ENCODE data around the gene PYGM. TPM values are rescaled to one million over a fixed set of nuclear protein-coding genes. Genes with fewer than 3 reads are reported as not detected.

The PYGM gene
- total and polyA plus RNA-seq, 2 of the 8 experiments (the other 6 are each of a cell fraction or from before 2014, with no cell fraction given): 9.6 to 10.0 TPM

DNA sequence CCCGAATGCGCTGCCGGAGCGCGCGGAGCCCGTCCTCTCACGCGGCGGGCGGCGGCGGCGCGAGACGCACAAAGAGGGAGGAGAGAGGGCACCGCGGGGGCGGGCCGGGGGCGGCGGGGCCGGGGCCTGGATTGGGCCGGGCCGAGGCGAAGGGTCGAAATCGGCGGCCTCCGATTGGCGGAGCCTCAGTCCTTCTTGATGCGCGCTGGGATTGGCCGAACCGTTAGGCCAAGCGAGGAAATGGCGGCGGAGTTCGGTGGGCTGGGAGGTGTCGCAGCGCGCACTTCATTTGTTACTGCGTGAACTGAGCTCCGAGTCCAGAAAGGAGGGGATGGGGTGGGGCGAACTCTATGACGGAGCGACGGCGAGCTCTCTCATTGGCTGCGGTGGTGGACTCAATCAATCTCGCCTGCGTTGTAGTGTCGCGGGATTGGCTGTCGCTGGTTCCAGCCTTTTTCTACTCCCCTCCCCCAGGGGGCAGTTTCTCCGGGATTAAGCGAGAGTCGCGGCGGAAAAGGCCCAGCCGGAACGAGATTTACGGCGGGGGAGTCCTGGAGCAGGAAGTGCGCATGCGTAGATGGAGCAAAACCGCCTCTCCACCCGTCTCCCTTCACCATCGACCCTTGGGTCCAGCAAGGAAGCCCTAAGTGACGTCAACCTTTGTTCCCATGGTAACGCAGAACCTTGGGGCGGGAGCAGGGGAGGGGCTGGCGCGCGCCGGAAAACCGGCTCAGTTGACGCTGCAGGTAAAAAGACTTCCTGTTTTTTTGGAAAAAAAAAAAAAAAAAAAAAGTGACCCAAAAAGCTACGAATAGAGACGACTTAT lies 18.9 kb upstream of the PYGM start, which contains the start of gene SF1 (continued):
- TF ChIP-seq, protein P1, sequence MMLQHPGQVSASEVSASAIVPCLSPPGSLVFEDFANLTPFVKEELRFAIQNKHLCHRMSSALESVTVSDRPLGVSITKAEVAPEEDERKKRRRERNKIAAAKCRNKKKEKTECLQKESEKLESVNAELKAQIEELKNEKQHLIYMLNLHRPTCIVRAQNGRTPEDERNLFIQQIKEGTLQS (IDR thresholded peaks at IDR 0.05; ENCODE audit: insufficient read depth, low read depth, low read length): no peak
- no peak for TF ChIP-seq RXRA (IDR thresholded peaks at IDR 0.05; ENCODE audit: insufficient read depth, low read depth, low read length)
- no peak for TF ChIP-seq ZNF274 (IDR thresholded peaks at IDR 0.05; ENCODE audit: borderline replicate concordance, extremely low read depth, low read length)
- TF ChIP-seq, protein P2, sequence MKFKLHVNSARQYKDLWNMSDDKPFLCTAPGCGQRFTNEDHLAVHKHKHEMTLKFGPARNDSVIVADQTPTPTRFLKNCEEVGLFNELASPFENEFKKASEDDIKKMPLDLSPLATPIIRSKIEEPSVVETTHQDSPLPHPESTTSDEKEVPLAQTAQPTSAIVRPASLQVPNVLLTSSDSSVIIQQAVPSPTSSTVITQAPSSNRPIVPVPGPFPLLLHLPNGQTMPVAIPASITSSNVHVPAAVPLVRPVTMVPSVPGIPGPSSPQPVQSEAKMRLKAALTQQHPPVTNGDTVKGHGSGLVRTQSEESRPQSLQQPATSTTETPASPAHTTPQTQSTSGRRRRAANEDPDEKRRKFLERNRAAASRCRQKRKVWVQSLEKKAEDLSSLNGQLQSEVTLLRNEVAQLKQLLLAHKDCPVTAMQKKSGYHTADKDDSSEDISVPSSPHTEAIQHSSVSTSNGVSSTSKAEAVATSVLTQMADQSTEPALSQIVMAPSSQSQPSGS (IDR thresholded peaks at IDR 0.05; ENCODE audit: low read length): peak; percentile 67; the same call in 1 of the 2 replicates
- TF ChIP-seq, protein P3, sequence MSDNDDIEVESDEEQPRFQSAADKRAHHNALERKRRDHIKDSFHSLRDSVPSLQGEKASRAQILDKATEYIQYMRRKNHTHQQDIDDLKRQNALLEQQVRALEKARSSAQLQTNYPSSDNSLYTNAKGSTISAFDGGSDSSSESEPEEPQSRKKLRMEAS (IDR thresholded peaks at IDR 0.05): peak; percentile 42; the same call in 1 of the 2 replicates
- peak; percentile 32 for TF ChIP-seq ASH2L (IDR thresholded peaks at IDR 0.05; ENCODE audit: low read length)
- TF ChIP-seq RAD21 (IDR thresholded peaks at IDR 0.05 in 1 of 2, conservative IDR thresholded peaks at IDR 0.05 in 1 of 2; ENCODE audit: low read depth in 2 of 2, low read length in 2 of 2): no peak
- TF ChIP-seq BCL11A (IDR thresholded peaks at IDR 0.05; ENCODE audit: low read depth in 2 of 2, low read length in 2 of 2): no peak
- no peak for TF ChIP-seq RBBP5 (IDR thresholded peaks at IDR 0.05; ENCODE audit: borderline replicate concordance, low read depth, low read length)
- peak; percentile 71 for TF ChIP-seq CREB1 (IDR thresholded peaks at IDR 0.05)
- peak; percentile 75 for TF ChIP-seq SP1 (IDR thresholded peaks at IDR 0.05; ENCODE audit: low read depth, low read length)
- peak; percentile 90 for TF ChIP-seq YY1 (IDR thresholded peaks at IDR 0.05; ENCODE audit: low read depth, low read length)
- TF ChIP-seq BRCA1 (IDR thresholded peaks at IDR 0.05; ENCODE audit: low read depth, low read length): peak; percentile 92
- no peak for TF ChIP-seq SIRT6 (IDR thresholded peaks at IDR 0.05; ENCODE audit: low read length)
